Measurements from ENCODE around the gene WFDC2.

The WFDC2 gene

GRCh38 chr20:45495501-45495941, 26.0 kb downstream of the WFDC2 start:
- DNase-seq (ENCODE audit: low spot score), result no peak
- in situ Hi-C loops (cut with MboI; ENCODE audit: low pct_unique_long_range_greater_than_20kb, low sequenced_read_pairs, unreplicated experiment), result no loop called here
- TF ChIP-seq CTCF (IDR thresholded peaks at IDR 0.05; ENCODE audit: extremely low read depth, insufficient read depth, missing control alignments), result no peak

- DNase-seq (ENCODE audit: low spot score), result no peak
- TF ChIP-seq CTCF (IDR thresholded peaks at IDR 0.05; ENCODE audit: extremely low read depth, insufficient read depth, missing control alignments), result no peak
- in situ Hi-C loops (cut with MboI; ENCODE audit: low pct_unique_long_range_greater_than_20kb, low sequenced_read_pairs, unreplicated experiment), result no loop called here
Measured at GRCh38 chr20:45496166-45496565, 26.6 kb downstream of the WFDC2 start.

GRCh38 chr20:45497971-45498494, 28.5 kb downstream of the WFDC2 start:
- no peak for DNase-seq (ENCODE audit: low spot score)
- in situ Hi-C loops (cut with MboI; ENCODE audit: low pct_unique_long_range_greater_than_20kb, low sequenced_read_pairs, unreplicated experiment), result no loop called here
- no peak for TF ChIP-seq CTCF (IDR thresholded peaks at IDR 0.05; ENCODE audit: extremely low read depth, insufficient read depth, missing control alignments)

- in situ Hi-C loops (cut with MboI; ENCODE audit: low pct_unique_long_range_greater_than_20kb, low sequenced_read_pairs, unreplicated experiment), result no loop called here
- no peak for TF ChIP-seq CTCF (IDR thresholded peaks at IDR 0.05; ENCODE audit: extremely low read depth, insufficient read depth, missing control alignments)
- no peak for DNase-seq (ENCODE audit: low spot score)
Measured at GRCh38 chr20:45500022-45500421, 30.5 kb downstream of the WFDC2 start.

- in situ Hi-C loops (cut with MboI; ENCODE audit: low pct_unique_long_range_greater_than_20kb, low sequenced_read_pairs, unreplicated experiment), result no loop called here
- no peak for TF ChIP-seq CTCF (IDR thresholded peaks at IDR 0.05; ENCODE audit: extremely low read depth, insufficient read depth, missing control alignments)
- no peak for DNase-seq (ENCODE audit: low spot score)
Measured at GRCh38 chr20:45501600-45501999, 32.0 kb downstream of the WFDC2 start.

GRCh38 chr20:45502561-45502960, 33.0 kb downstream of the WFDC2 start:
- no peak for DNase-seq (ENCODE audit: low spot score)
- no peak for TF ChIP-seq CTCF (IDR thresholded peaks at IDR 0.05; ENCODE audit: extremely low read depth, insufficient read depth, missing control alignments)
- in situ Hi-C loops (cut with MboI; ENCODE audit: low pct_unique_long_range_greater_than_20kb, low sequenced_read_pairs, unreplicated experiment), result no loop called here

- DNase-seq (ENCODE audit: low spot score), result no peak
- in situ Hi-C loops (cut with MboI; ENCODE audit: low pct_unique_long_range_greater_than_20kb, low sequenced_read_pairs, unreplicated experiment), result no loop called here
- TF ChIP-seq CTCF (IDR thresholded peaks at IDR 0.05; ENCODE audit: extremely low read depth, insufficient read depth, missing control alignments), result no peak
Measured at GRCh38 chr20:45503403-45503802, 33.9 kb downstream of the WFDC2 start.
